GM21737 (cell line): ENCODE data around the gene AJM1.

ENCODE experiments used
- ATAC-seq: cut with Tn5 transposase; IDR thresholded peaks from one replicate; pipeline ENCODE4 v1.9.1; 2021; ENCODE audit warnings: mild to moderate bottlenecking, moderate library complexity; ENCODE audit not compliant: unreplicated experiment

The AJM1 gene

GRCh38 chr9:136807281-136808074, 34.8 kb upstream of the AJM1 start, which contains the start of gene RABL6:
RABL6 (plus strand) TSS chr9:136807948; CDS start chr9:136808197, 249 bp downstream.
- ATAC-seq, result peak; percentile 62

GRCh38 chr9:136808075-136808805, 34.0 kb upstream of the AJM1 start:
- ATAC-seq, result peak; percentile 28

GRCh38 chr9:136808806-136809158, 33.5 kb upstream of the AJM1 start:
- no peak for ATAC-seq

- ATAC-seq, result no peak
These were observed 27.4 kb upstream of the AJM1 start for GRCh38 chr9:136814725-136815421.

- no peak for ATAC-seq
These were observed 26.9 kb upstream of the AJM1 start for GRCh38 chr9:136815422-136815782.

- ATAC-seq, result no peak
These were observed 21.1 kb upstream of the AJM1 start for GRCh38 chr9:136820971-136821825.

GRCh38 chr9:136821826-136822544, 20.3 kb upstream of the AJM1 start:
- no peak for ATAC-seq

- no peak for ATAC-seq
These were observed 18.9 kb upstream of the AJM1 start for GRCh38 chr9:136823136-136824046.

- no peak for ATAC-seq
These were observed 17.6 kb upstream of the AJM1 start for GRCh38 chr9:136824496-136825225.

GRCh38 chr9:136825295-136826187, 16.7 kb upstream of the AJM1 start:
- ATAC-seq, result no peak

GRCh38 chr9:136826188-136826541, 16.1 kb upstream of the AJM1 start:
- ATAC-seq, result no peak

- no peak for ATAC-seq
These were observed 15.3 kb upstream of the AJM1 start for GRCh38 chr9:136826703-136827582.

- ATAC-seq, result no peak
These were observed 14.3 kb upstream of the AJM1 start for GRCh38 chr9:136827794-136828473.

GRCh38 chr9:136828474-136829140, 13.7 kb upstream of the AJM1 start:
- ATAC-seq, result no peak

GRCh38 chr9:136829412-136829811, 12.9 kb upstream of the AJM1 start:
- no peak for ATAC-seq
